Measurements from ENCODE around the gene ALPG. TPM values are rescaled to one million over a fixed set of nuclear protein-coding genes. Genes with fewer than 3 reads are reported as not detected.
"Not testable (repeated sequence)": the region's sequence is repeated elsewhere in the genome, so short reads cannot be mapped to it uniquely, and the experiment has no call there.

The ALPG gene
- total RNA-seq, 2 experiments from 2014 or later, result not detected

GRCh38 chr2:232369126-232369951 lies 37.3 kb upstream of the ALPG start:
- POLR2A ChIA-PET, result no interaction called here
- Mint-ChIP-seq H3K27me3 (no peaks in the 10 kb centered on the region), H3K9me3 (no peaks in the 10 kb centered on the region)

GRCh38 chr2:232370007-232370406 lies 36.6 kb upstream of the ALPG start:
- CTCF ChIA-PET; H3K4me1 Mint-ChIP-seq (ENCODE audit: low read depth); intact Hi-C loops (cut with micrococcal nuclease); H3K27ac Mint-ChIP-seq; POLR2A ChIA-PET; H3K9me3 Mint-ChIP-seq; DNase-seq; H3K27me3 Mint-ChIP-seq; H3K36me3 Mint-ChIP-seq (ENCODE audit: low read depth); H3K4me3 Mint-ChIP-seq: not testable (repeated sequence)
- peak; percentile 60 for ATAC-seq

More at GRCh38 chr2:232369126-232369951, 37.3 kb upstream of the ALPG start:
- no peak overlapping the region for H3K27ac Mint-ChIP-seq
- no peak for ATAC-seq
- TF ChIP-seq CTCF (IDR thresholded peaks at IDR 0.05), result no peak
- CTCF ChIA-PET, result no interaction called here
- peaks cover 6% of the 10 kb centered on the region for H3K4me1 Mint-ChIP-seq (ENCODE audit: low read depth)
- no peak for DNase-seq
- H3K4me3 Mint-ChIP-seq, result no peak overlapping the region
- intact Hi-C loops (cut with micrococcal nuclease), result no loop called here
- H3K36me3 Mint-ChIP-seq (ENCODE audit: low read depth), result no peaks in the 10 kb centered on the region

- no peak for DNase-seq
- CTCF ChIA-PET, result interaction anchor here (0.6 to 1.9 kb wide), 2 partner anchors 9 to 457 kb away, joined by 3 to 6 read pairs; no protein-coding TSS in a partner anchor
- Mint-ChIP-seq H3K36me3 (ENCODE audit: low read depth) (no peaks in the 10 kb centered on the region), H3K4me1 (ENCODE audit: low read depth) (no peaks in the 10 kb centered on the region), H3K9me3 (no peaks in the 10 kb centered on the region), H3K4me3 (no peak overlapping the region), H3K27me3 (no peaks in the 10 kb centered on the region), H3K27ac (no peak overlapping the region)
- intact Hi-C loops (cut with micrococcal nuclease), result no loop called here
- no peak for ATAC-seq
- POLR2A ChIA-PET, result no interaction called here
- no peak for TF ChIP-seq CTCF (IDR thresholded peaks at IDR 0.05)
Measured at GRCh38 chr2:232372231-232373208, 34.1 kb upstream of the ALPG start.

- H3K4me1 Mint-ChIP-seq (ENCODE audit: low read depth), result no peaks in the 10 kb centered on the region
- intact Hi-C loops (cut with micrococcal nuclease), result no loop called here
- ChIA-PET CTCF (interaction anchor here (1.3 to 1.5 kb wide), 2 partner anchors 47 to 474 kb away, joined by 3 to 6 read pairs; no protein-coding TSS in a partner anchor), POLR2A (no interaction called here)
- H3K4me3 Mint-ChIP-seq, result no peak overlapping the region
- no peaks in the 10 kb centered on the region for H3K36me3 Mint-ChIP-seq (ENCODE audit: low read depth)
- no peak for TF ChIP-seq CTCF (IDR thresholded peaks at IDR 0.05)
- DNase-seq (no peak), ATAC-seq (no peak)
- no peaks in the 10 kb centered on the region for H3K27me3 Mint-ChIP-seq
- no peak overlapping the region for H3K27ac Mint-ChIP-seq
- H3K9me3 Mint-ChIP-seq, result no peaks in the 10 kb centered on the region
Measured at GRCh38 chr2:232374356-232374755, 32.3 kb upstream of the ALPG start.

- H3K27me3 Mint-ChIP-seq, result no peaks in the 10 kb centered on the region
- H3K27ac Mint-ChIP-seq, result no peak overlapping the region
- ChIA-PET CTCF (interaction anchor here (0.7 to 1.3 kb wide), 2 partner anchors 48 to 64 kb away, joined by 3 read pairs; no protein-coding TSS in a partner anchor), POLR2A (no interaction called here)
- H3K36me3 Mint-ChIP-seq (ENCODE audit: low read depth), result no peaks in the 10 kb centered on the region
- no peak for ATAC-seq
- no peaks in the 10 kb centered on the region for H3K4me1 Mint-ChIP-seq (ENCODE audit: low read depth)
- no peak overlapping the region for H3K4me3 Mint-ChIP-seq
- intact Hi-C loops (cut with micrococcal nuclease), result no loop called here
- TF ChIP-seq CTCF (IDR thresholded peaks at IDR 0.05), result no peak
- no peaks in the 10 kb centered on the region for H3K9me3 Mint-ChIP-seq
- DNase-seq, result no peak
Measured at GRCh38 chr2:232375164-232375563, 31.5 kb upstream of the ALPG start.
